ENCODE measurements around the gene PPP1R2B.
"Not testable (repeated sequence)": the region's sequence is repeated elsewhere in the genome, so short reads cannot be mapped to it uniquely, and the experiment has no call there.

The PPP1R2B gene

GRCh38 chr5:156850206-156850751, at the start of gene PPP1R2B:
Gene PPP1R2B (plus strand): TSS chr5:156850295. CDS start chr5:156850563, 268 bp downstream.
- no peak for DNase-seq

DNA sequence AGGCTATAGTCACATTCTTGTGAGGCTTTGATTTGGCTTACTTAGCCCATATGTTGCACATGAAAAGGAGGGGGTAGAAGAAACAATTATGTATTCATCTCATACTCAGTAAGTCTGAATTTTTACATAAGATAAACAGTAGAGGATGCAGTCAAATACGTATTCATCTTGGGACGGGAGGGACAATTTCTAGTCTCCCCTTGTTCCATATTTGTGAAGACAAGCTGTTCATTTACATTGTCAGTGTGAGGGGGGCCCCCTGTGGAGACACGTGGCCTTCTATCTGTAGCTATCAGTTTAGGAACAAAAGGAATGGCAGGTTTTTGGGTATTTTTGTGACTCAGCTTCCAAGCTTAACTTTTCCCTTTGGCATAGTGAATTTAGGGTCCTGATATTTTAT, 49.2 kb upstream of the PPP1R2B start:
- peak; percentile 27 for DNase-seq

- DNase-seq: no peak
Measured at GRCh38 chr5:156802501-156802900, 47.6 kb upstream of the PPP1R2B start.

GRCh38 chr5:156803404-156803803, 46.7 kb upstream of the PPP1R2B start:
- DNase-seq: no peak

GRCh38 chr5:156812959-156813358, 37.1 kb upstream of the PPP1R2B start:
- no peak for DNase-seq

- DNase-seq: no peak
Measured at GRCh38 chr5:156815988-156816599, 34.0 kb upstream of the PPP1R2B start.

DNA sequence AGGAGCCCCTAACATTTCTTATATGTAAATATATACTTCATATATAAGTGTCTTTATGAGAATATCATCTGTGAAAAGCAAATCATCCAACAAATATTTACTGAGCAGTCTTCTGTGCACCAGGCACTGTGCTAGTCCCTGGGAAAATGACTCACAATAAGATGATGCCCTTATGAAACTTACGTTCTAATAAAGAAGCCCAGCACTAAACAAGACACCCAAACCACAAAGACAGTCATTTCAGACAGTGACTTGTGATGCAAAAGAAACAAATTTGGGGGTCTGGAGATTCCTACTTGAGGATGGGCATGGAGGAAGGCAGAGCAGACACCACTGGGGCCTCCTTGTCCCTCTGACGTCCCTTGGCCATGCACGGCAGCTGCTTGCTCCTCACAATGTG, 30.6 kb upstream of the PPP1R2B start:
- no peak for DNase-seq

- no peak for DNase-seq
Measured at GRCh38 chr5:156819967-156820581, 30.0 kb upstream of the PPP1R2B start.

GRCh38 chr5:156824241-156824640, 25.9 kb upstream of the PPP1R2B start:
- DNase-seq: no peak

DNA sequence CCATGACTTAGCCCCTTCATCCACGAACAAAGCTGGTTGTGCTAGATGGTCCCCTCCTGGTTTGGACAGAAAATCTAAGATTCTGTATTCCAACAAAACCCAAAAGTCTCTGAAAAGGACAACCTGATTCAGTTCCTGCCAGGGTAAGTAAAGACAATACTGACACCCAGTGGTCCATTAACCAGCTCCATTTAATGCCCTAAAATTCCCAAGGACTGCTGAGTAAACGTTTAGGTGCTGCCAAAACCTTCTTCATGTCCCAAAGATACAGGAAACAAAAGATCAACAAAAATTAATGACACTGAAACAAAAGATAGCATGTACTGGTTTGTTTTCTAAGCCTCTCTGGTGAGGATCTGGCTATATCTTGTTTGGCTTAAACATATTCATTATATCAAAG, 25.3 kb upstream of the PPP1R2B start:
- peak; percentile 69 for DNase-seq

GRCh38 chr5:156825688-156826087, 24.4 kb upstream of the PPP1R2B start:
- DNase-seq: no peak

DNA sequence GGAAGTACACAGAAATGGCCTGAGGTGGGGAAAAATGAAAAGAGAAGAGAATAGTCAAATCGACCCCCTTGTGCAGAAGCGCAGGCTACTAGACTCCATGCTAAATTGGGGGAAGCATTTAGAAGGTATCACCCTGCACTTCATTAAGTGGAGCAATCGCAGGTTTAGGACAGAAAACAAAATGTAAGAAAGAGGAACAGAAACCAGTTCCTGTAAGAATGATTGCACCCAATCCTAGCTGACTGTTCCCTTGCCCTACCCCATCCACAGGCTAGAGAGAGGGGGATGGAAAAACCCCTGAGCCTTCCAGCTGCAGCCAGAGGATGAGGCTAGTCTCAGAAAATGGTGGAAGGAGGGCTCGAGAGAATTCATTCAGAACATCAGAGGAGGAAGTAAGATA, 23.9 kb upstream of the PPP1R2B start:
- DNase-seq: no peak

GRCh38 chr5:156834916-156835315, 15.2 kb upstream of the PPP1R2B start:
- DNase-seq: no peak

DNA sequence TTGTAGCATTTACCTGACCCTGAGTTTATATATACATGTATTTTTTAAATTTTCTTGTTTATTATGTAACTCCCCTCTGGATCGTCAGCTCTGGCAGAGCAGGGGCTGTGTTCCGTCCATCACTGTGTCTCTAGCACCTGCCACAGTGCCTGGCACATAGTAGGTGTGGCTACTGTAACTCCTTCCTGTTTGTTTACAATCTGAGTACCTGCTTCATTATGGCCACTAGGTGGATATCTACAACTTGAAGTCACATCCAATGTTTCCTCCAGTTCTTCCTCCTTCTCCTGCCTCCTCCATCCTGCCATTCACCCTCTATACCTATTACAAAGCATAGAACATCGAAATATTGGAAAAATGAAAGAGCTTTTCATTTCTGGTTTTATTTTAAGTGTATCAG, 14.2 kb upstream of the PPP1R2B start:
- DNase-seq: no peak

DNA sequence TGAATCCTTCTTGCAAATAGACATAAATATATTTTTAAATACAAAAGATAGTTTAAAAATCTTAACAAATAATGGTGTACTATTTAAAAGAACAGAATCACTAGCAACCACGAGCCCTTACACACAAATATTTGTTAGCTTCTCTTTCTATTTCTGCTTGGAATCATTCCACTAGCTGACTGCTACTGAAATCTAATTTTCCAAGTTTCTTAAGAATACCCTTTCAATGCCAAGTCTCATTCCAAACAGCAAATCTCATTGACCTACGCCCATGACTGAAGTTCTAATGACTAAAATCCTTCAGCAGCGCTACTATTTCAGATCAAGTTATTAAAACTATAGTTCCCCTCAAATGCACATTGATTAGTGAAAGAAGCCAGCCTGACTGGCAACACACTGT, 13.2 kb upstream of the PPP1R2B start:
- DNase-seq: peak; percentile 14

GRCh38 chr5:156838961-156839360, 11.1 kb upstream of the PPP1R2B start:
- peak; percentile 46 for DNase-seq

- no peak for DNase-seq
Measured at GRCh38 chr5:156841737-156842136, 8.4 kb upstream of the PPP1R2B start.

DNA sequence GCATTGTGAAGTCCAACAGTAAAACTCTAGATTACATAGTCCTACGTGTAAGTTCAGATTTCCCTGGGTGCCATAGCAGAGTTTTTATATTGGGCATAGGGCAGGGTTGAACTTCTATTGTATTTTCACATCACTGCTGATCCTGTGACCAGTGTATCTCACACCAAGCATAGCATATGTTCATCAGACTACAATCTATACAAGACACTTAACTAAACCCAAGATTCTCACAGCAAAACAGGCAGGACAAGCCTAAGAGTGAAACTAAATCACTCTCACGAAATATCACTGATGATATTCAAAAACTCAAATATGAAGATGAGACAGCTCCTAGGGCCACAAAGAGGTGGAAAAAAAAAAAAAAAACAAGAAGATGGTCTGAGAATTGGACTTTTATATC, 3.2 kb upstream of the PPP1R2B start:
- no peak for DNase-seq

GRCh38 chr5:156848447-156848846, 1.6 kb upstream of the PPP1R2B start:
- not testable (repeated sequence) for DNase-seq

GRCh38 chr5:156851880-156852279, 1.8 kb downstream of the PPP1R2B start:
- DNase-seq: no peak

DNA sequence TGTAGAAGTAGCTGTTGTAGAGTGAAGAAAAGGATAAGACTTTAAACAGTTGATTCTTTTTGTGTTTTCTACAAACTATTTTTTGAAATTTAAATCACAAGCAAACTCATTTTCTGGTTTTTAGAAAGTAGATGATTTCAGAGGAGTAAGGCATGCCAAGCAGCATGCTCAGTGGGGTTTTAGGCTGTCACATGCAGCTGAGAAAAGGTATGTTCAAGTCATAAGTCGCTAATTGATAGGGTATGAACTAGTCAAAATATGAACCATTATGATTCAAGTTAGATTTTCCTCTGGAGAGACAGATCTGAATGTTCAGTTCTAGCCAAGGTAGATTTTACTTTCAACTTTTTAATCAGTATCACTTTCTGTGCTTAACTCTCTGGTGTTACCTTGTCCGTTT, 3.0 kb downstream of the PPP1R2B start:
- DNase-seq: not testable (repeated sequence)

- no peak for DNase-seq
Measured at GRCh38 chr5:156865427-156865826, 15.3 kb downstream of the PPP1R2B start.

DNA sequence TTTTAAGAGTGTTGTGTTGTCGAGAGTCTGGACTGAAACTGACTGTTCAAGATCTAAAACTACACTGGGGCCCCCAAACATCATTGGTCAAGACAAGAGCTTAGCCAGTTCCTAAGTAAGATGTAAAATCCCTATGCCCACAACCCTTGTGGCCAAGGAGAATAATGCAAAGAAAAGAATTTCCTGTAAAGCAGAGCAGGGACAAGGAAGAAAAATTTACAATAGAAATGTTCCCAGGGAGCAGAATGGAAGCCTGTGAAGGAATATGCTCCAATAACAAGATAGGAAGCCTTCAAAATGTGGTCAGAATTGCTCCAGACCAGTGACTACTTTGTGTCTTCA, 20.4 kb downstream of the PPP1R2B start:
- no peak for DNase-seq

DNA sequence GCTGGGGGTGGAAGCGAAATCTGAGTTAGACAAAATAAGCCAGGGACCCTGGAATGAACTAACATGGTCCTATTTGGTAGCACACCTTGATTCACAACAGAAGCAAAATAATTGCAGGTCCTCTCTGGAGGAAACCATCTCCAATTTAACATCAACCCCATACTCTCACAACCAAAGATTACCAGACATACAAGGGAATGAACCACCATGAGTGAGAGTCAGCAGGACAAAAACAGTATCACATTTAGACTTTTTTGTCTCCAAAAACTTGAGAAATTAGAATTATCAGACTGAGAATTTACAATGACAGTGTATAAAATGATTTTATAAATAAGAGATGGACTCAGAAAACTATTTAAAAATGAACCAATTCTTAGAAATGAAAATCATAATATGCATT, 21.1 kb downstream of the PPP1R2B start:
- no peak for DNase-seq
